Rectal smooth muscle tissue (tissue), 1 donor: ENCODE measurements around the gene SLC25A22.

Experiments used
- H3K27ac ChIP-seq: one replicate; pipeline ENCODE4 v1.7.0; 2013; ENCODE audit warnings: low read depth, low read length, inconsistent platforms
- H3K27me3 ChIP-seq: one replicate; pipeline ENCODE4 v1.7.0; 2013; ENCODE audit warnings: low read length; ENCODE audit not compliant: control insufficient read depth, insufficient read depth
- H3K36me3 ChIP-seq: one replicate; pipeline ENCODE4 v1.7.0; 2013; ENCODE audit warnings: low read length; ENCODE audit not compliant: control insufficient read depth, insufficient read depth
- H3K4me1 ChIP-seq: one replicate; pipeline ENCODE4 v1.7.0; 2013; ENCODE audit warnings: low read length; ENCODE audit not compliant: control insufficient read depth, insufficient read depth
- H3K4me3 ChIP-seq: one replicate; pipeline ENCODE4 v1.7.0; 2013; ENCODE audit warnings: low read length
- H3K9ac ChIP-seq: one replicate; pipeline ENCODE4 v1.7.0; 2013; ENCODE audit warnings: low read length

SLC25A22 gene

DNA sequence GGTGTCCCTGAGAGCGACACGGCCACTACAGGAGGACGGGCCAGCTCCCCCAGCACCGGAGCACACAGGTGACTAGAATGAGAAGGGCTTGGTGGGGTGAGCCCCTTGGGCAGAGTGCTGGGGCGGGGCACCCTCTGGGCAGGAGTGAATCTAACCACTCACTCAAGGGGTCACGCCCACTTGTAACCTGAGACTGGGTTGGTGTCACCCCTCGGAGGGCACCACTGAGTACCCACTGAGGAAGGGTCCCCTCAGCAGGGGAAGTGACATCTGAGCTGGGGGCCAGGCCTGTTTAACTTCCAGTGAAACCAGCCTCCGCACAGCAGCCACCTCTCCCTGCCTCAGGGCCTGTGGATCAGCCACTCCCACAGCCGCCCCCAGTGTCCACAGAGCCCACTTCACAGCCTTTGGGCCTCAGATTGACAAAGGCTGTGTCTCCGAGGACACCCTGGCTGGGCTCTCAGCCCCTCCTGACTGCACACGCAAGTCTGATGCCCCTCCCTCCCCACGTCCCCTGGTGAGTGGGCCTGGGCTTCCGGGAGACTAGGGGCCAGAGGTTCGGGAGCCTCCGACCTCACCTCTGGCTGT lies 26.4 kb downstream of the SLC25A22 start:
- Histone ChIP-seq H3K4me3 (no peak overlapping the region), H3K4me1 (peaks cover 2% of the 10 kb centered on the region), H3K36me3 (peaks cover 14% of the 10 kb centered on the region), H3K27ac (no peak overlapping the region), H3K27me3 (no peaks in the 10 kb centered on the region), H3K9ac (no peak overlapping the region)

DNA sequence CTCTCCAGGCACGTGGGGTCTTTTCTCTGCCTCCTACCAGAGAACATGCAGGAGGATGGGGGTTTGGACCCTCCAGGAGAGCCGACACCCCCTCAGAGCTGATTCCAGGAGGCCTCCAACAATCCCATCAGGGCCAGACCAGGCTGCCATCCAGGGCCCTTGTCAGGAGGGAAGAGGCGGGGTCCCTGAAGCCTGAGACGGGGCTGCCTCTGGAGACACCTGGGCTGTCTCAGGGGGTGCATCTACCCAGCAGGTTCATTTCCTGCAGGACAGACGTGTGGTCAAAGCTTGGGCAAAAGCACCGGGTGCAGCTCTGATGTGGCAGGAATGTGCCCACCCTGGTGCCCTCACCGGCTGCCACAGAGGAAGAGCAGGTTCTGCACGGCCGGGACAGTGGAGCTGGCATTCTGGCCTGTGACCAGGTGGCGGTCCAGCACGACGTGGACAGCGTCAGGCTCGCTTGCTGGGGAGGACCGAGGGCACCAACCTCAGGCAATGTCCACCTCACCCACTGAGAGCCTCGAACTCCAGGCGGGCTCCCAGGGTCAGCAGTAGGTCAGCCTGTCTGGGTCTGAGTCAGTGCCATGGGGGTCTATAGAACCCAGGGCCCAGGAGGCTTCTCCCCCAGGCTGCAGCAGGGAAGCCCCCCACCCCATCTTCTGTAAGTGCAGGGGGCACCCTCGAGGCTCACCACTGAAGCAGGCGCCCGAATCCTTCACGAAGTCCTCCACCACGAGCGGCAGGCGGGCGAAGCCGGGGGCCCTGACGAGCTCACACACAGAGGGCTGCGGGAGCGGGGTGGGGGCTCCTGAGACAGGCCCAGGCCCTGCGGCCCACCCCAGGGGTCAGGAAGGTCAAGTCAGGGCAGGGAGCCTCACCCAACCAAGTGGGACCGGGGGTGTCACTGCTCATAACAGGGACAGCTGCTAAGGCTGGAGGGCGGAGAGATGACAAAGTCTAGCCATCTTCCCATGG lies 27.2 kb downstream of the SLC25A22 start:
- peaks cover 21% of the 10 kb centered on the region for H3K36me3 ChIP-seq
- H3K9ac ChIP-seq: no peak overlapping the region
- H3K27ac ChIP-seq: no peak overlapping the region
- peaks cover 2% of the 10 kb centered on the region for H3K4me1 ChIP-seq
- no peaks in the 10 kb centered on the region for H3K27me3 ChIP-seq
- H3K4me3 ChIP-seq: no peak overlapping the region

DNA sequence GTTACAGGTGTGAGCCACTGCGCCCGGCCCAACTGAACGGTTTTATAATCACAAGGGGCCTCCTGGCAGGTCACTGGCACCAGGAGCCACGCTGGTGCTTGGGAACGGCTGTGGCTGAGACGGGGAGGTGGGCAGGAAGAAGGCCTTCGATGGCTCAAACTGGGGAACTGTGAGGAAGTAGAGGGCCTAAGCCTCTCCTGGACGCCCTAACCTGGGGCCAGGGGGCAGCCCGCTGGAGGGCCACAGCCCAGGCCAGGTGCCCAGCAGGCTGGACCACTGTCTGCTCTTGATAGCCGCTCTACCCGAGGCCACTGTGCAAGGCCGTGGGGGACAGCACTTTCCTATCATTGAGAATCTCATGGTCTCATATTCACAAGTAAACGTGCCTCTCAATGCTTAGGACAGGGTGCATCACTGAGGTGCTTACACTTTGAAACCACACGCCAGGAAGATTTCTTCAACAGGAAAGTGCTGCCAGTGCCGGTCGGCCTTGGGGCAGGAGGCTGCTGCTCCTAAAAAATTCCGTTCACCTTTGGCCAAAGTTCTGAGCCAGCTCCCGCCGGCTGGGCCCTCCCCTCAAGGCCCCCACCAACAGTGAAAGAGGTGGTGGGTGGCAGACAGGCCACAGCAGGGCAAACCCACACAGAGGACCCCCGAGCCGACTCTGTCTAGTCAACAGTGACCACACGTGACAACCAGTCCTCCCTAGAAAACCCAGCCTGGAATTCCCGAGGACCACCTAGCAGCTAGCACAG lies 28.0 kb downstream of the SLC25A22 start:
- Histone ChIP-seq H3K27ac (no peak overlapping the region), H3K36me3 (peaks cover 22% of the 10 kb centered on the region), H3K9ac (no peak overlapping the region)

DNA sequence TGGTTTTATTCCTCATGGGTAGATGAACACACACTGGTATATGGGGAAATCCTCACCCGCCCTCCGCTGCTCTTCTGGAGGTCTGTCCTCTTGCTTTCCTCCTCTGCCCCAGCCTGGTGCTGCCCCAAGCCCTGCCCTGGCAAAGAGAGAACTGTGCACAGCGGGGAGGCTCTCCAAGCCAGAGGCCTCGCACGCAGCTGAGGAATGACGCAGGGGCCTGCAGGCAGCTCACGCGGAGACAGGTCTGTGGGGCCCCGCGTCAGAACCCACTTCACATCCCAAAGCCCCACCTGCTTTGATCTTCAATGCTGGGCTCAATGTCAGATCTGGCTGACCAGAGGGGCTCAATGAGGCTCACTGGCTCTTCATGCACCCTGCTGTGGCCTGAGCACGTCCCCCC lies 30.8 kb downstream of the SLC25A22 start:
- Histone ChIP-seq H3K27me3 (no peaks in the 10 kb centered on the region), H3K4me1 (no peaks in the 10 kb centered on the region), H3K27ac (no peak overlapping the region), H3K4me3 (no peak overlapping the region), H3K9ac (no peak overlapping the region), H3K36me3 (peaks cover 31% of the 10 kb centered on the region)

More for the DNA sequence above, 28.0 kb downstream of the SLC25A22 start:
- no peak overlapping the region for H3K4me3 ChIP-seq
- no peaks in the 10 kb centered on the region for H3K27me3 ChIP-seq
- H3K4me1 ChIP-seq: no peaks in the 10 kb centered on the region

DNA sequence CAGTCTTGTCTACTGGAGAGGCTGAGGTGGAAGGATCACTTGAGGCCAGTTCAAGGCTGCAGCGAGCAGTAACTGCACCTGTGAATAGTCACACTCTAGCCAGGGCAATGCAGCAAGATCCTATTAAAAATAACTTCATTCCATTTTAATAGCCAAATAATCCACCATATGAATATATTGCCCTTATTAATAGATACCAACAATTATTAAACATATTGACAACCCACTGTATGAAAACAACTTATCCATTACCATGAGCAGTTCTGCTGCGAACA lies 31.2 kb downstream of the SLC25A22 start:
- no peak overlapping the region for H3K4me3 ChIP-seq
- H3K4me1 ChIP-seq: no peaks in the 10 kb centered on the region
- H3K9ac ChIP-seq: no peak overlapping the region
- H3K36me3 ChIP-seq: peaks cover 31% of the 10 kb centered on the region
- no peak overlapping the region for H3K27ac ChIP-seq
- H3K27me3 ChIP-seq: no peaks in the 10 kb centered on the region

DNA sequence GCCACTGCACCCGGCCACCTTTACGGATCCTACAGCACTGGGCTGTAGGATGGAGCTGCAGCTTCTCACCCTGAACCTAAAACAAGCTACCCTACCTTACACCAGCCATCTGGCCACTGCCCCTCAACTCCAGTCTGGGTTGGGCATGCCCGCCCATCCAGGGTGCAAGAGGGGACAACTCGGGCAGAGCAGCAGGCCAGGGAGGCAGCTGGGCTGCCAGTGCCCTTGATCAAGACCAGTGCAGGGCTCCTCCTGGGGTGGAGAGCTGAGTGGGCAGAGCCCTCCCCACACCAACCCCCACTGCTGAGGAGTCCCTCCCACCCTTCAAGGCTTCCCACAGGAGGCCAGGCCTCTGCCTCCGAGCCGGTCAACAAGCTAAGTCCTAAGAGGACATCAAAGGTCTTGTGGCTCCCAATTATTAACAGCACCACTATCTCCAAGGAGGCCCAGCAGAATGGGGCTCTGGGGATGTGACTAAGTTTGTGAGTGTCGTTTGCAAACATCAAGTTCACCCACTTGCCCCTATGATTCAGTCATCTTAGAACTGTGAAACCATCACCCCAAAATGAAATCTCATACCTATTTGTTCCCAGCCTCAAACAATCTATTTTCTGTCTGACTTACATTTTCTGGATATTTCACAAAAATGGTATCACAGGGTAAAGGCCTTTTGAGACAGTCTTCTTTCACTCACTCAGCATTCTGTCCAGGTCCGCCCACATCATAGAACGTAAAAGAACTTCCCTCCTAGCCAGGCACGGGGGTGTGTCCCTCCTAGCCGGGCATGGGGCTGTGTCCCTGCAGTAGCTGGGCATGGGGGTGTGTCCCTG lies 31.8 kb downstream of the SLC25A22 start:
- Histone ChIP-seq H3K9ac (no peak overlapping the region), H3K27ac (no peak overlapping the region), H3K36me3 (peaks cover 35% of the 10 kb centered on the region), H3K27me3 (no peaks in the 10 kb centered on the region), H3K4me1 (no peaks in the 10 kb centered on the region), H3K4me3 (no peak overlapping the region)

GRCh38 chr11:765802-766091 lies 32.3 kb downstream of the SLC25A22 start:
- Histone ChIP-seq H3K27me3 (no peaks in the 10 kb centered on the region), H3K9ac (no peak overlapping the region), H3K4me3 (no peak overlapping the region), H3K36me3 (peaks cover 34% of the 10 kb centered on the region), H3K27ac (no peak overlapping the region), H3K4me1 (no peaks in the 10 kb centered on the region)

DNA sequence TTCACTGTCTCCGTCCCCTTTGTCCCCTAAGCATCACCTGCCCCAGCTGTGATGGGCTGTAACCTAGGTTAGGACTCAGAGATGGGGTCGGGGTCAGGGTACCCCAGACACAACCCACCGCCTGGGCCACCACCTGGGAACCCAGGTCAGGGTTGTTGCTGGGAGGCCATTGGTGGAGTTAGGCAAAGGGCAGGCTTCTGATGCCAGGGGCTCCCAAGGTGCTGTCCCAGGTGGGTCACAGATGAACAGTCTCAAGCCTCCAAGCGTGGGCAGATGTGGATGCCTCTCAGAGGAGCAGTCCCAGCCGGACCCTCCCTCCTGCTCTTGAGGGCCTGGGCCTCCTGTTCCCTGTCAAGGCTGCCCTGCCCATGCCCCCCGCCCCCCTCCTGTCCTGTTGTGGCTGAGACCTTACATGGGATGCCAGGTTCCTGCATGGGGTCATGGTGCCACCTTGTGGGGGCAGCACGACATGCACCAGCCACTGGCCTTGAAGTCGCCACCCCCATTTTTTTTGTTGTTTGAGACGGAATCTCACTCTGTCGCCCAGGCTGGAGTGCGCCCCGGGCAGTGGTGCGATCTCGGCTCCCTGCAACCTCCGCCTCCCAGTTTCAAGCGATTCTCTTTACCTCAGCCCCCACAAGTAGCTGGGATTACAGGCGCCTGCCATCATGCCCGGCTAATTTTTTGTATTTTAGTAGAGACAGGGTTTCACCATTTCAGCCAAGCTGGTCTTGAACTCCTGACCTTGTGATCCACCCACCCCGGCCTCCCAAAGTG lies 32.9 kb downstream of the SLC25A22 start:
- Histone ChIP-seq H3K36me3 (peaks cover 32% of the 10 kb centered on the region), H3K4me3 (no peak overlapping the region), H3K27me3 (no peaks in the 10 kb centered on the region), H3K4me1 (no peaks in the 10 kb centered on the region), H3K27ac (no peak overlapping the region), H3K9ac (no peak overlapping the region)

- H3K4me1 ChIP-seq: no peaks in the 10 kb centered on the region
- no peaks in the 10 kb centered on the region for H3K27me3 ChIP-seq
- H3K4me3 ChIP-seq: no peak overlapping the region
- no peak overlapping the region for H3K27ac ChIP-seq
- H3K36me3 ChIP-seq: peaks cover 32% of the 10 kb centered on the region
- no peak overlapping the region for H3K9ac ChIP-seq
These were observed 33.6 kb downstream of the SLC25A22 start for GRCh38 chr11:764322-765024.

DNA sequence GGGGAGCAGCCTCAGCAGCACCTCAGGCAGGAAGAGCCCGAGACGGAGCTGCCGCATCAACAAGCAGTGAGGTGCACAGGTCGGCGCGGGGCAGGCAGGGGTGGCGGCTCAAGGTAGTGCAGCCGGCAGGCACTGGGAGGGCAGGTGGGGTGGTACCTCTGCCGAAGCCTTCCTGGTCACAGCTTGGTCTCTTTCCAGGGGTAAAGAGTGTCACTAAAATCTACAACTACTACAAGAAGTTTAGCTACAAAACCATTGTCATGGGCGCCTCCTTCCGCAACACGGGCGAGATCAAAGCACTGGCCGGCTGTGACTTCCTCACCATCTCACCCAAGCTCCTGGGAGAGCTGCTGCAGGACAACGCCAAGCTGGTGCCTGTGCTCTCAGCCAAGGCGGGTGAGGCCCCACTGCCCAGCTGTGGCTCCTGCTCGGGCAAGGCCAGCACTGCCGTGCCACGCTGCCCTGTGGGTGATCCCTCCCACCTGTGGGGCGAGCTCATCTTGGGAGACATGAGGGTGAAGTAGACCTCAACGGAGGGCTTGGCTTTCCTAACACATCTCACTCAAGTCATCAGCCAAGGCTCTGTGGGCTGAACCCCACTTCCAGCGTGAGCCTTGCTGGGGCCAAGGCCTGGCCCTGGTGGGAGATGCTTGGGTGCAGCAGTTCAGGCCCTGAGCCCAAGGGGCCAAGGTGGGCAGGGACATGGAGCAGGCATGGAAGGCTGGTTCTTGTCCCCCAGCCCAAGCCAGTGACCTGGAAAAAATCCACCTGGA lies 34.3 kb downstream of the SLC25A22 start:
- Histone ChIP-seq H3K27ac (no peak overlapping the region), H3K36me3 (peaks cover 34% of the 10 kb centered on the region), H3K27me3 (no peaks in the 10 kb centered on the region), H3K9ac (no peak overlapping the region), H3K4me1 (no peaks in the 10 kb centered on the region), H3K4me3 (no peak overlapping the region)

DNA sequence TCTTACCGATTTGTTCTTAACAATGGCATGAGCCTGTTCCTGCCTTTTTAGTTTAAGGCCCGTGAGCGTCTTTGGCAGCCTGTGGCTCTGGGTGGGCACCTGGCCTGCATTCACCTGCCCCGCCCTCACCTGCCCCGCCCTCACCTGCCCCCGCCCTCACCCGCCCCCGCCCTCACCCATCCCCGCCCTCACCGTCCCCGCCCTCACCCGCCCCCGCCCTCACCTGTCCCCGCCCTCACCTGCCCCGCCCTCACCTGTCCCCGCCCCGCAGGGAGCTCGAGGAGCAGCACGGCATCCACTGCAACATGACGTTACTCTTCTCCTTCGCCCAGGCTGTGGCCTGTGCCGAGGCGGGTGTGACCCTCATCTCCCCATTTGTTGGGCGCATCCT lies 35.0 kb downstream of the SLC25A22 start:
- Histone ChIP-seq H3K27me3 (no peaks in the 10 kb centered on the region), H3K27ac (no peak overlapping the region), H3K36me3 (peaks cover 34% of the 10 kb centered on the region), H3K9ac (no peak overlapping the region), H3K4me1 (no peaks in the 10 kb centered on the region), H3K4me3 (no peak overlapping the region)
